ENCODE results near the gene ALKBH1.

GRCh38 chr14:77730976-77731497, 23.2 kb upstream of the ALKBH1 start:
- TF ChIP-seq E2F8 (IDR thresholded peaks at IDR 0.05; ENCODE audit: low read depth, partially characterized antibody) (no peak), POLR2A (conservative IDR thresholded peaks at IDR 0.05) (no peak), ZNF274 (IDR thresholded peaks at IDR 0.05; ENCODE audit: borderline replicate concordance, low read depth, low read length) (no peak), REST (IDR thresholded peaks at IDR 0.05; ENCODE audit: borderline replicate concordance) (no peak), REST (CRISPR knock-in tag; IDR thresholded peaks at IDR 0.05; ENCODE audit: low read depth) (no peak), ZNF121 (CRISPR knock-in tag; conservative IDR thresholded peaks at IDR 0.05) (no peak), TEAD2 (tag; IDR thresholded peaks at IDR 0.05) (no peak), SPI1 (IDR thresholded peaks at IDR 0.05; ENCODE audit: borderline replicate concordance, low read depth, low read length) (no peak), EP300 (IDR thresholded peaks at IDR 0.05; ENCODE audit: low read length) (no peak), MTA3 (IDR thresholded peaks at IDR 0.05; ENCODE audit: borderline replicate concordance) (no peak), BCLAF1 (IDR thresholded peaks at IDR 0.05; ENCODE audit: borderline replicate concordance in 1 of 2, control insufficient read depth in 1 of 2, low read depth in 2 of 2, low read length in 1 of 2) (no peak), POLR2G (IDR thresholded peaks at IDR 0.05; ENCODE audit: low read depth, low read length) (no peak), DDX20 (tag; IDR thresholded peaks at IDR 0.05; ENCODE audit: low read depth) (no peak), HNRNPH1 (optimal IDR thresholded peaks at IDR 0.05; ENCODE audit: low read depth, low read length) (no peak)

All from K562 (cell line).